Panc1 (cell line): ENCODE measurements around the gene ABLIM2. TPM values are rescaled to one million over a fixed set of nuclear protein-coding genes. Genes with fewer than 3 reads are reported as not detected.

Experiments
- ATAC-seq: fragments of 200-7000 bp; cut with Tn5 transposase; 2 replicates; pipeline ENCODE4 v1.9.1; 2020; ENCODE audit warnings: mild to moderate bottlenecking, moderate library complexity
- BruUV-seq: library from RNA; stranded (reverse); fragments of 400-500 nt; replicated peaks from 2 replicates; lab custom pipeline; 2021; lab: Mats Ljungman, UMichigan
- CTCF ChIA-PET: fragments of 300-600 bp; sonication (Branson Sonifier 250); formaldehyde crosslinking; loops from one replicate; lab custom pipeline; 2022; ENCODE audit warnings: antibody characterized with exemption; lab: Charles Lee
- POLR2A ChIA-PET: fragments of 300-600 bp; sonication (Branson Sonifier 250); formaldehyde crosslinking; loops from one replicate; lab custom pipeline; 2022; ENCODE audit warnings: antibody characterized with exemption; lab: Charles Lee
- DNase-seq: peaks from one replicate; pipeline ENCODE4 v3.0.0-alpha.2; 2010; ENCODE audit warnings: low read depth, low spot score
- H3K27ac ChIP-seq: 2 replicates; pipeline ENCODE4 v1.5.1; 2011; ENCODE audit warnings: mild to moderate bottlenecking, low read length, inconsistent platforms
- H3K27me3 ChIP-seq: fragments of 200-500 bp; sonication (Bioruptor generic); 2 replicates; pipeline ENCODE4 v1.6.0; 2014; ENCODE audit warnings: low read length, inconsistent platforms; ENCODE audit not compliant: control insufficient read depth, insufficient read depth
- H3K36me3 ChIP-seq: fragments of 200-500 bp; sonication (Bioruptor generic); 2 replicates; pipeline ENCODE4 v1.5.1; 2014; ENCODE audit warnings: inconsistent platforms, mild to moderate bottlenecking, low read length, moderate library complexity; ENCODE audit not compliant: control insufficient read depth, insufficient read depth
- H3K4me1 ChIP-seq: 2 replicates; pipeline ENCODE4 v1.5.1; 2011; ENCODE audit warnings: inconsistent platforms, mild to moderate bottlenecking, low read length, moderate library complexity; ENCODE audit not compliant: control insufficient read depth, insufficient read depth
- H3K4me3 ChIP-seq, 2 experiments: 2 replicates each; pipeline ENCODE4 v1.5.1; 2011 to 2012; ENCODE audit warnings: low read depth in 2 of 2, low read length in 2 of 2, mild to moderate bottlenecking in 2 of 2, inconsistent platforms in 1 of 2, moderate library complexity in 1 of 2
- H3K9me3 ChIP-seq: fragments of 200-500 bp; sonication (Bioruptor generic); 2 replicates; pipeline ENCODE4 v1.5.1; 2014; ENCODE audit warnings: low read depth, mild to moderate bottlenecking, inconsistent platforms, low read length, moderate library complexity; ENCODE audit not compliant: control insufficient read depth, insufficient read depth
- CTCF ChIP-seq: fragments of 450-650 bp; IDR thresholded peaks from 2 replicates; pipeline ENCODE4 v1.5.1; 2017; ENCODE audit warnings: mild to moderate bottlenecking
- POLR2AphosphoS5 ChIP-seq: IDR thresholded peaks from 2 replicates; pipeline ENCODE4 v1.6.1; 2012; ENCODE audit warnings: mild to moderate bottlenecking, low read depth, low read length, moderate library complexity
- SIN3A ChIP-seq: IDR thresholded peaks from 2 replicates; pipeline ENCODE4 v1.6.1; 2012; ENCODE audit warnings: low read depth, mild to moderate bottlenecking, low read length, moderate library complexity, borderline replicate concordance; ENCODE audit not compliant: insufficient read depth
- TCF7L2 ChIP-seq: IDR thresholded peaks from 2 replicates; pipeline ENCODE4 v1.6.1; 2011; ENCODE audit warnings: mild to moderate bottlenecking, low read depth, low read length, inconsistent platforms
- in situ Hi-C: cut with HindIII; loops from 2 replicates; pipeline ENCODE4 v1.10.0; 2016; ENCODE audit warnings: low sequenced_read_pairs, low pct_unique_long_range_greater_than_20kb
- intact Hi-C: fragments of 100-400 bp; cut with micrococcal nuclease; formaldehyde crosslinking; loops from one replicate; pipeline ENCODE4 v1.10.0; 2022; ENCODE audit not compliant: unreplicated experiment
- total RNA-seq: library from RNA; stranded (reverse); gene quantifications from one replicate; pipeline ENCODE4 v1.2.1, GENCODE V29; 2021; ENCODE audit not compliant: unreplicated experiment
- TF ChIP-seq, protein P1 (sequence below), 2 experiments: IDR thresholded peaks; 2 replicates each; pipeline ENCODE4 v1.6.1; 2011 to 2012; ENCODE audit warnings: low read depth in 2 of 2, control low read depth in 1 of 2, low read length in 1 of 2, mild to moderate bottlenecking in 1 of 2, moderate library complexity in 1 of 2; ENCODE audit not compliant: insufficient read depth in 1 of 2

Gene ABLIM2
- total RNA-seq, 1 experiment from 2014 or later = 0.64 TPM

- POLR2A ChIA-PET = no interaction called here
- intact Hi-C loops = loop anchor here (10.0 kb wide), 1 partner anchor 234 kb away; no protein-coding TSS in a partner anchor
- no peaks in the 10 kb centered on the region for H3K4me1 ChIP-seq
- H3K4me3 ChIP-seq = no peak overlapping the region
- no peak for DNase-seq
- in situ Hi-C loops = no loop called here
- CTCF ChIA-PET = no interaction called here
- ATAC-seq = no peak
- H3K27ac ChIP-seq = no peak overlapping the region
- H3K9me3 ChIP-seq = no peaks in the 10 kb centered on the region
- H3K36me3 ChIP-seq = no peaks in the 10 kb centered on the region
- no TSS peak for BruUV-seq
- no peaks in the 10 kb centered on the region for H3K27me3 ChIP-seq
- no peak for TF ChIP-seq TCF7L2
- TF ChIP-seq CTCF = no peak
- TF ChIP-seq POLR2AphosphoS5 = no peak
- TF ChIP-seq, protein P1, sequence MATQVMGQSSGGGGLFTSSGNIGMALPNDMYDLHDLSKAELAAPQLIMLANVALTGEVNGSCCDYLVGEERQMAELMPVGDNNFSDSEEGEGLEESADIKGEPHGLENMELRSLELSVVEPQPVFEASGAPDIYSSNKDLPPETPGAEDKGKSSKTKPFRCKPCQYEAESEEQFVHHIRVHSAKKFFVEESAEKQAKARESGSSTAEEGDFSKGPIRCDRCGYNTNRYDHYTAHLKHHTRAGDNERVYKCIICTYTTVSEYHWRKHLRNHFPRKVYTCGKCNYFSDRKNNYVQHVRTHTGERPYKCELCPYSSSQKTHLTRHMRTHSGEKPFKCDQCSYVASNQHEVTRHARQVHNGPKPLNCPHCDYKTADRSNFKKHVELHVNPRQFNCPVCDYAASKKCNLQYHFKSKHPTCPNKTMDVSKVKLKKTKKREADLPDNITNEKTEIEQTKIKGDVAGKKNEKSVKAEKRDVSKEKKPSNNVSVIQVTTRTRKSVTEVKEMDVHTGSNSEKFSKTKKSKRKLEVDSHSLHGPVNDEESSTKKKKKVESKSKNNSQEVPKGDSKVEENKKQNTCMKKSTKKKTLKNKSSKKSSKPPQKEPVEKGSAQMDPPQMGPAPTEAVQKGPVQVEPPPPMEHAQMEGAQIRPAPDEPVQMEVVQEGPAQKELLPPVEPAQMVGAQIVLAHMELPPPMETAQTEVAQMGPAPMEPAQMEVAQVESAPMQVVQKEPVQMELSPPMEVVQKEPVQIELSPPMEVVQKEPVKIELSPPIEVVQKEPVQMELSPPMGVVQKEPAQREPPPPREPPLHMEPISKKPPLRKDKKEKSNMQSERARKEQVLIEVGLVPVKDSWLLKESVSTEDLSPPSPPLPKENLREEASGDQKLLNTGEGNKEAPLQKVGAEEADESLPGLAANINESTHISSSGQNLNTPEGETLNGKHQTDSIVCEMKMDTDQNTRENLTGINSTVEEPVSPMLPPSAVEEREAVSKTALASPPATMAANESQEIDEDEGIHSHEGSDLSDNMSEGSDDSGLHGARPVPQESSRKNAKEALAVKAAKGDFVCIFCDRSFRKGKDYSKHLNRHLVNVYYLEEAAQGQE (IDR thresholded peaks at IDR 0.05; ENCODE audit: insufficient read depth in 1 of 2, low read depth in 2 of 2, low read length in 1 of 2) = no peak
- no peak for TF ChIP-seq SIN3A
Measured at GRCh38 chr4:8170341-8170740, 11.7 kb upstream of the ABLIM2 start.

DNA sequence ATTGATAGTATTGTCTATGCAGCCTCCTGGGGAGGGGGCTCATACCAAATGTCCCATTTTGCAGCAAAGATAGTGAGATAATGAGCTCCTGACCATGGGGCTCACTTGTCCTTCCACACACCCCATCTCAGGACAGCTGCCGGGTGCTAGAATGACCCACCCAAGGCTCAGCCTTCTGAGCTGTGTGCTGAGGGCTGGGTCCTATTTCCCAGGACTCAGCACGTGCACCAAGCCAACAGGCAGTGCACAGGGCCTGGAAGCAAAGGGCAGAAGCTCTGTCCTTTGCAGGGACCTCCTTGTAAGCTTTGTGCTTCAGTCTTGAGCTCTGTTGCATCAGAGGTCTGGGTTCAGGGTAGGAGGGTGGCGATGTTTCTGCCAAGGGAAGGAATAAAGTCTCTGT lies 11.2 kb upstream of the ABLIM2 start:
- Histone ChIP-seq H3K9me3 (no peaks in the 10 kb centered on the region), H3K36me3 (no peaks in the 10 kb centered on the region), H3K4me3 (no peak overlapping the region), H3K27ac (no peak overlapping the region), H3K4me1 (no peaks in the 10 kb centered on the region), H3K27me3 (no peaks in the 10 kb centered on the region)
- DNase-seq = no peak
- TF ChIP-seq, protein P1 (IDR thresholded peaks at IDR 0.05; ENCODE audit: insufficient read depth in 1 of 2, low read depth in 2 of 2, low read length in 1 of 2) = no peak
- TF ChIP-seq SIN3A (no peak), TCF7L2 (no peak)
- no TSS peak for BruUV-seq
- ChIA-PET POLR2A (no interaction called here), CTCF (no interaction called here)
- no peak for ATAC-seq
- intact Hi-C loops (loop anchor here (10.0 kb wide), 1 partner anchor 235 kb away; no protein-coding TSS in a partner anchor), in situ Hi-C loops (no loop called here)
